ENCODE results near the gene COG1. TPM values are rescaled to one million over a fixed set of nuclear protein-coding genes. Genes with fewer than 3 reads are reported as not detected.

COG1 gene
- total RNA-seq, 1 experiment from 2014 or later, result 24.1 TPM

DNA sequence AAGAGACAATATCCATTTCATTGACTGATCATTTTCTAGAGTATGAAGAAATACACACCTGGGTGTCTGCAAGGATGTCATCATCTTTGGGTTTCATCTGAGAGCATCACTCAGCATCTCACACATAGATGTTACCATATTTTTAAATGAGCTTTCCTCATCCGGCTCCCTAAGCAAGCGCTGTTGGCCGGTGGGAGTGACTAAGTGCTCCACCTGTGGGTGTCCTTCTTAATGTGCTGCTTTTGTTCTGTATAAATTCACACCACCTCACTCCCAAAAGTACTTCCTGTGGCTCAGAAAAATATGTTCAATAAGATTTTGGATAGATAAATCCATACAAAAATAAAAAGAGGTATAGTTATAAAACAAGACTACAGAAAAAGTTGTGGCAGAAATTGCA is 20.6 kb upstream of the COG1 start:
- Histone ChIP-seq H3K79me2 (ENCODE audit: low read length) (no peaks in the 10 kb centered on the region), H3K4me3 (ENCODE audit: low read length) (no peak overlapping the region), H3K36me3 (ENCODE audit: low read depth, low read length) (no peaks in the 10 kb centered on the region), H2AFZ (ENCODE audit: low read length) (no peak overlapping the region), H3K27ac (ENCODE audit: low read length) (no peak overlapping the region), H3F3A (ENCODE audit: low read length, unreplicated experiment) (no peaks in the 10 kb centered on the region), H4K20me1 (ENCODE audit: low read length) (no peaks in the 10 kb centered on the region), H3K9me2 (replicated peaks; ENCODE audit: low read length) (peaks cover 8% of the 10 kb centered on the region; the same call in 1 of the 2 replicates), H3K9ac (ENCODE audit: low read length) (no peak overlapping the region), H3K9me3 (ENCODE audit: low read length) (no peaks in the 10 kb centered on the region), H3K27me3 (ENCODE audit: low read length) (peaks cover 9% of the 10 kb centered on the region), H3K4me2 (ENCODE audit: low read length) (no peak overlapping the region), H3K4me1 (ENCODE audit: insufficient read depth, low read length) (no peaks in the 10 kb centered on the region)
- intact Hi-C loops (cut with micrococcal nuclease), result no loop called here
- DNase-seq (no peak), ATAC-seq (no peak; the same call in 1 of the 2 replicates)
- BruUV-seq (replicated peaks), result no TSS peak
- CTCF ChIA-PET, result interaction anchor here (1.0 kb wide), 2 partner anchors 186 to 444 kb away, joined by 3 to 11 read pairs; no protein-coding TSS in a partner anchor
- TF ChIP-seq EZH2phosphoT487 (IDR thresholded peaks at IDR 0.05; ENCODE audit: borderline replicate concordance, low read length), result no peak
- TF ChIP-seq, protein P1, sequence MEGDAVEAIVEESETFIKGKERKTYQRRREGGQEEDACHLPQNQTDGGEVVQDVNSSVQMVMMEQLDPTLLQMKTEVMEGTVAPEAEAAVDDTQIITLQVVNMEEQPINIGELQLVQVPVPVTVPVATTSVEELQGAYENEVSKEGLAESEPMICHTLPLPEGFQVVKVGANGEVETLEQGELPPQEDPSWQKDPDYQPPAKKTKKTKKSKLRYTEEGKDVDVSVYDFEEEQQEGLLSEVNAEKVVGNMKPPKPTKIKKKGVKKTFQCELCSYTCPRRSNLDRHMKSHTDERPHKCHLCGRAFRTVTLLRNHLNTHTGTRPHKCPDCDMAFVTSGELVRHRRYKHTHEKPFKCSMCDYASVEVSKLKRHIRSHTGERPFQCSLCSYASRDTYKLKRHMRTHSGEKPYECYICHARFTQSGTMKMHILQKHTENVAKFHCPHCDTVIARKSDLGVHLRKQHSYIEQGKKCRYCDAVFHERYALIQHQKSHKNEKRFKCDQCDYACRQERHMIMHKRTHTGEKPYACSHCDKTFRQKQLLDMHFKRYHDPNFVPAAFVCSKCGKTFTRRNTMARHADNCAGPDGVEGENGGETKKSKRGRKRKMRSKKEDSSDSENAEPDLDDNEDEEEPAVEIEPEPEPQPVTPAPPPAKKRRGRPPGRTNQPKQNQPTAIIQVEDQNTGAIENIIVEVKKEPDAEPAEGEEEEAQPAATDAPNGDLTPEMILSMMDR (conservative IDR thresholded peaks at IDR 0.05; ENCODE audit: low read depth, low read length), result no peak
- no peak for TF ChIP-seq EZH2 (IDR thresholded peaks at IDR 0.05; ENCODE audit: low read length, unreplicated experiment)
- POLR2A ChIA-PET (ENCODE audit: unreplicated experiment), result no interaction called here

DNA sequence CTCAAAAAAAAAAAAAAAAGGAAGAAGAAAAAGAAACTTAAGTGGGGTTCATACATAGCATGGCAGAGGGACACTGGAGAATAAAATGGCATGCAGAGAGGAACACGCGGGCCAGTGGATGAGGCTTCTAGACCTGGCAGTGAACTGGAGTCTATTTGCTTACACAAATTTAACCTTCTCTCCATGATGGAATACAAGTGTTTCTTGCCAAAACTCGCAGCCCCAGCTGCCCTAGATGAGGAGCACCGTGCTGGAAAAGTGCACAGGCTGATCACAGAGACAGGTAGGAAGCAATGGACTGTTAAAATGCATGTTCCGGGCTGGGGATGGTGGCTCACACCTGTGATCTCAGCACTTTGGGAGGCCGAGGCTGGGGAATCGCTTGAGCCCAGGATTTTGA is 18.7 kb upstream of the COG1 start:
- H3K9me3 ChIP-seq (ENCODE audit: low read length), result no peaks in the 10 kb centered on the region
- no peaks in the 10 kb centered on the region for H4K20me1 ChIP-seq (ENCODE audit: low read length)
- no peaks in the 10 kb centered on the region; the same call in 1 of the 2 replicates for H3K27me3 ChIP-seq (ENCODE audit: low read length)
- BruUV-seq (replicated peaks), result no TSS peak
- ATAC-seq, result no peak
- no peaks in the 10 kb centered on the region for H3K36me3 ChIP-seq (ENCODE audit: low read depth, low read length)
- ChIA-PET POLR2A (ENCODE audit: unreplicated experiment) (no interaction called here), CTCF (no interaction called here)
- H2AFZ ChIP-seq (ENCODE audit: low read length), result no peak overlapping the region
- H3K4me1 ChIP-seq (ENCODE audit: insufficient read depth, low read length), result no peaks in the 10 kb centered on the region
- H3K9me2 ChIP-seq (replicated peaks; ENCODE audit: low read length), result peaks cover 5% of the 10 kb centered on the region; the same call in 1 of the 2 replicates
- H3K27ac ChIP-seq (ENCODE audit: low read length), result no peak overlapping the region
- TF ChIP-seq EZH2phosphoT487 (IDR thresholded peaks at IDR 0.05; ENCODE audit: borderline replicate concordance, low read length) (no peak), EZH2 (IDR thresholded peaks at IDR 0.05; ENCODE audit: low read length, unreplicated experiment) (no peak)
- TF ChIP-seq, protein P1 (conservative IDR thresholded peaks at IDR 0.05; ENCODE audit: low read depth, low read length), result no peak
- no peak for DNase-seq
- no peak overlapping the region for H3K4me2 ChIP-seq (ENCODE audit: low read length)
- intact Hi-C loops (cut with micrococcal nuclease), result no loop called here
- H3K9ac ChIP-seq (ENCODE audit: low read length), result no peak overlapping the region
- no peaks in the 10 kb centered on the region for H3K79me2 ChIP-seq (ENCODE audit: low read length)
- no peaks in the 10 kb centered on the region for H3F3A ChIP-seq (ENCODE audit: low read length, unreplicated experiment)
- H3K4me3 ChIP-seq (ENCODE audit: low read length), result no peak overlapping the region

DNA sequence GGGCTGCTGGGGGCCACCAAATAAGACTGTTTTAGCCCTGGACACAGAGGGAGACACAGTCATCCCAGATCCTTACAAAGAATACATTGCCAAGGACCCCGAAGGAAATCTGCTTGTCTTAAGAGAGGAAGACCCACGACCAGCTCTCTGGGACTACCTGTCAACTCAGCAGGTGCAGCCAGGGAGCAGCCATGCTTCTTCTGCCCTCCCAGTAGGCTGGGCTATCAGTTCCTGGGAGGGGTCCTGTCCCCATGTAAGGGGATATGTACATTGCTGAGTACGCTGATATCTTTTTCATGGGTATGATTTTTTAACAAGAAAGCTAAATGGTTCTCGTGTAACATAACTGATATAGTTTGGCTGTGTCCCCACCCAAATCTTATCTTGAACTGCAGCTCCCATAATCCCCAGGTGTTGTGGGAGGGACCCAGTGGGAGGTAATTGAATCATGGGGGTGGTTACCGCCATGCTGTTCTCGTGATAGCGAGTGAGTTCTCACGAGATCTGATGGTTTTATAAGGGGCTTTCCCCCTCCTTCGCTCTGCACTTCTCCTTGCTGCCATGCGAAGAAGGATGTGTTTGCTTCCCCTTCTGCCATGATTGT is 16.8 kb upstream of the COG1 start:
- CTCF ChIA-PET, result no interaction called here

More for the DNA sequence above, 16.8 kb upstream of the COG1 start:
- H3K4me1 ChIP-seq (ENCODE audit: insufficient read depth, low read length), result no peaks in the 10 kb centered on the region
- no peaks in the 10 kb centered on the region for H3K36me3 ChIP-seq (ENCODE audit: low read depth, low read length)
- POLR2A ChIA-PET (ENCODE audit: unreplicated experiment), result interaction anchor here (0.6 kb wide), 1 partner anchor 41 kb away, joined by 5 read pairs; no protein-coding TSS in a partner anchor
- intact Hi-C loops (cut with micrococcal nuclease), result no loop called here
- no TSS peak for BruUV-seq (replicated peaks)
- H3K79me2 ChIP-seq (ENCODE audit: low read length), result no peaks in the 10 kb centered on the region
- no peaks in the 10 kb centered on the region for H3K9me3 ChIP-seq (ENCODE audit: low read length)
- H2AFZ ChIP-seq (ENCODE audit: low read length), result no peak overlapping the region
- no peaks in the 10 kb centered on the region for H3F3A ChIP-seq (ENCODE audit: low read length, unreplicated experiment)
- H3K4me2 ChIP-seq (ENCODE audit: low read length), result no peak overlapping the region
- TF ChIP-seq, protein P1 (conservative IDR thresholded peaks at IDR 0.05; ENCODE audit: low read depth, low read length), result no peak
- TF ChIP-seq EZH2 (IDR thresholded peaks at IDR 0.05; ENCODE audit: low read length, unreplicated experiment) (no peak), EZH2phosphoT487 (IDR thresholded peaks at IDR 0.05; ENCODE audit: borderline replicate concordance, low read length) (no peak)
- ATAC-seq (no peak), DNase-seq (no peak)
- H3K27me3 ChIP-seq (ENCODE audit: low read length), result no peaks in the 10 kb centered on the region
- H3K27ac ChIP-seq (ENCODE audit: low read length), result no peak overlapping the region
- H3K4me3 ChIP-seq (ENCODE audit: low read length), result no peak overlapping the region
- no peaks in the 10 kb centered on the region; the same call in 1 of the 2 replicates for H3K9me2 ChIP-seq (replicated peaks; ENCODE audit: low read length)
- no peak overlapping the region for H3K9ac ChIP-seq (ENCODE audit: low read length)
- H4K20me1 ChIP-seq (ENCODE audit: low read length), result no peaks in the 10 kb centered on the region
